K562 (cell line): ENCODE measurements around the gene WNT7B. TPM values are rescaled to one million over a fixed set of nuclear protein-coding genes. Genes with fewer than 3 reads are reported as not detected.

Experiments used
- ATAC-seq: fragments of 200-7000 bp; cut with Tn5 transposase; 3 replicates; pipeline ENCODE4 v1.9.1; 2020; ENCODE audit warnings: moderate library complexity
- BruUV-seq: library from RNA; stranded (reverse); fragments of 400-500 nt; replicated peaks from 2 replicates; lab custom pipeline; 2021; lab: Mats Ljungman, UMichigan
- CTCF ChIA-PET: fragments of 300-600 bp; formaldehyde crosslinking; extraction: SDS; loops from one replicate; lab custom pipeline; 2021; ENCODE audit warnings: low intra/inter-chr PET ratio; lab: Yijun Ruan, JAX
- POLR2A ChIA-PET: fragments of 300-600, 350-650 bp; sonication (Branson Sonifier 250); formaldehyde crosslinking; extraction: SDS; loops from one replicate; lab custom pipeline; 2021; ENCODE audit warnings: antibody characterized with exemption, inconsistent platforms; lab: Yijun Ruan, JAX
- DNase-seq, 4 experiments: peaks; one replicate each; pipeline versions ENCODE4 v3.0.0 to v3.0.0-alpha.2; 2011 to 2018; ENCODE audit warnings: low spot score in 3 of 4, mixed read lengths in 3 of 4; ENCODE audit errors: extremely low read depth in 1 of 4
- FAIRE-seq: peaks from 2 replicates; lab custom pipeline; 2011; peaks lifted over from hg19 to GRCh38; lab: Jason Lieb, UNC
- H2AFZ ChIP-seq: 2 replicates; pipeline ENCODE4 v1.6.0; 2011; ENCODE audit warnings: low read depth, low read length, control low read depth, inconsistent platforms
- H3K27ac ChIP-seq: fragments of 200-600 bp; 3 replicates; pipeline ENCODE4 v1.8.0; 2011; ENCODE audit warnings: low read depth, mild to moderate bottlenecking, control low read depth, inconsistent platforms, low read length, moderate library complexity, mixed read lengths; ENCODE audit errors: extremely low read depth
- H3K27me3 ChIP-seq, 2 experiments: fragments of 300-600 bp in 1 of 2; 2 replicates in 1 of 2; 3 replicates in 1 of 2; pipeline versions ENCODE4 v1.6.0 to v1.8.0; 2011; ENCODE audit warnings: inconsistent platforms in 2 of 2, low read length in 2 of 2, mild to moderate bottlenecking in 1 of 2, mixed read lengths in 1 of 2, moderate library complexity in 1 of 2; ENCODE audit not compliant: control insufficient read depth in 2 of 2, insufficient read depth in 2 of 2
- H3K36me3 ChIP-seq: fragments of 300-600 bp; 3 replicates; pipeline ENCODE4 v1.8.0; 2011; ENCODE audit warnings: mild to moderate bottlenecking, low read length, inconsistent platforms; ENCODE audit not compliant: control insufficient read depth, insufficient read depth
- H3K4me1 ChIP-seq, 2 experiments: fragments of 200-600 bp in 1 of 2; replicated peaks in 1 of 2; 2 replicates in 1 of 2; 3 replicates in 1 of 2; pipeline versions ENCODE4 v1.5.1 to v1.8.0; 2011; ENCODE audit warnings: inconsistent platforms in 2 of 2, low read length in 2 of 2, mild to moderate bottlenecking in 1 of 2, mixed read lengths in 1 of 2, moderate library complexity in 1 of 2; ENCODE audit not compliant: control insufficient read depth in 2 of 2, insufficient read depth in 2 of 2
- H3K4me2 ChIP-seq: 2 replicates; pipeline ENCODE4 v1.6.1; 2011; ENCODE audit warnings: low read length, control low read depth, inconsistent platforms, mixed read lengths; ENCODE audit not compliant: insufficient read depth
- H3K4me3 ChIP-seq: fragments of 200-600 bp; sonication (generic), shearing (Covaris generic); 2 replicates; pipeline ENCODE4 v1.5.1; 2016; ENCODE audit warnings: control low read depth, inconsistent platforms
- H3K79me2 ChIP-seq: fragments of 200-600 bp; 3 replicates; pipeline ENCODE4 v1.8.0; 2011; ENCODE audit warnings: low read length, inconsistent platforms; ENCODE audit not compliant: control insufficient read depth, insufficient read depth
- H3K9ac ChIP-seq, 2 experiments: 2 replicates each; pipeline versions ENCODE4 v1.6.0 to v1.6.1; 2011; ENCODE audit warnings: low read depth in 2 of 2, low read length in 2 of 2, control low read depth in 1 of 2, inconsistent platforms in 1 of 2, mild to moderate bottlenecking in 1 of 2, mixed read lengths in 1 of 2; ENCODE audit not compliant: insufficient read depth in 1 of 2
- H3K9me1 ChIP-seq: one replicate; pipeline ENCODE4 v1.6.0; 2011; ENCODE audit warnings: inconsistent platforms, mild to moderate bottlenecking, low read length, moderate library complexity; ENCODE audit not compliant: control insufficient read depth, insufficient read depth
- H3K9me3 ChIP-seq: replicated peaks from 2 replicates; pipeline ENCODE4 v1.5.1; 2011; ENCODE audit warnings: low read depth, low read length, inconsistent platforms; ENCODE audit not compliant: control insufficient read depth, insufficient read depth
- H4K20me1 ChIP-seq: replicated peaks from 2 replicates; pipeline ENCODE4 v1.6.1; 2011; ENCODE audit warnings: low read length, inconsistent platforms, mixed read lengths; ENCODE audit not compliant: control insufficient read depth, insufficient read depth
- CBFA2T2 ChIP-seq: fragments of 450-650 bp; conservative IDR thresholded peaks from 2 replicates; pipeline ENCODE4 v1.6.1; 2017; ENCODE audit warnings: mild to moderate bottlenecking
- MITF ChIP-seq: IDR thresholded peaks from 2 replicates; pipeline ENCODE4 v1.6.1; 2014; ENCODE audit warnings: antibody characterized with exemption
- PBX2 ChIP-seq, 2 experiments: IDR thresholded peaks in 1 of 2; conservative IDR thresholded peaks in 1 of 2; 2 replicates each; pipeline ENCODE4 v1.6.1; 2016; ENCODE audit warnings: low read depth in 2 of 2, mild to moderate bottlenecking in 1 of 2, missing compliant biosample characterization in 1 of 2, missing genetic modification characterization in 1 of 2, moderate library complexity in 1 of 2
- RAD51 ChIP-seq: fragments of 450-650 bp; IDR thresholded peaks from 2 replicates; pipeline ENCODE4 v1.7.1; 2016; ENCODE audit warnings: low read depth, mild to moderate bottlenecking, borderline replicate concordance
- TFE3 ChIP-seq: fragments of 450-650 bp; formaldehyde crosslinking; IDR thresholded peaks from 2 replicates; pipeline ENCODE4 v1.4.0; 2020; ENCODE audit warnings: mild to moderate bottlenecking, mixed read lengths
- TOE1 ChIP-seq, 2 experiments: fragments of 450-650 bp in 1 of 2; sonication (generic) in 1 of 2; formaldehyde crosslinking in 1 of 2; IDR thresholded peaks; 2 replicates each; pipeline versions ENCODE4 v1.7.1 to v1.8.0; 2016 to 2022; ENCODE audit warnings: borderline replicate concordance in 2 of 2, mild to moderate bottlenecking in 2 of 2, antibody characterized with exemption in 1 of 2, inconsistent platforms in 1 of 2, low read depth in 1 of 2, missing genetic modification reagents in 1 of 2, moderate library complexity in 1 of 2
- USF1 ChIP-seq: sonication (generic); formaldehyde crosslinking; IDR thresholded peaks from 2 replicates; pipeline ENCODE4 v1.9.0; 2022; ENCODE audit warnings: mild to moderate bottlenecking, missing genetic modification reagents
- USF2 ChIP-seq: sonication (generic); formaldehyde crosslinking; IDR thresholded peaks from 2 replicates; pipeline ENCODE4 v1.5.0; 2020; ENCODE audit warnings: missing genetic modification reagents
- YBX1 ChIP-seq: fragments of 450-650 bp; IDR thresholded peaks from 2 replicates; pipeline ENCODE4 v1.7.1; 2016; ENCODE audit warnings: mild to moderate bottlenecking
- WGBS: fragments of 100-300 bp; shearing (Covaris generic); methylation state at CpG from one replicate; pipeline ENCODE4 v1.1.6; 2016; ENCODE audit warnings: low coverage, mixed read lengths; ENCODE audit not compliant: insufficient coverage; ENCODE audit errors: missing lambda C conversion rate; 5-methylcytosine and 5-hydroxymethylcytosine counted together
- in situ Hi-C: fragments of 300-500 bp; cut with MboI; formaldehyde crosslinking; loops from 4 replicates; pipeline ENCODE4 v1.15.0; 2018; ENCODE audit warnings: inconsistent platforms, mixed read lengths
- intact Hi-C: fragments of 100-400 bp; cut with micrococcal nuclease; formaldehyde crosslinking; loops from 2 replicates; pipeline ENCODE4 v1.14.2; 2022
- polyA plus RNA-seq, 8 experiments: library from polyadenylated mRNA; depleted of rRNA in 4 of 8; stranded (reverse) in 5 of 8; unstranded in 3 of 8; fragments of >200 nt; fragmentation: Nextera tagmentation in 2 of 8; fragmentation: Illumina TruSeq in 1 of 8; extraction: Ambion mirVana in 2 of 8; extraction: Trizol in 1 of 8; gene quantifications; 2 replicates each; pipeline versions ENCODE4 v1.2.1 to v1.2.3, GENCODE V29; 2011 to 2014; ENCODE audit warnings: inconsistent platforms in 1 of 8, missing spikeins in 1 of 8
- total RNA-seq, 7 experiments: library from RNA; depleted of rRNA in 6 of 7; stranded (reverse); fragments of >200 nt in 6 of 7; fragmentation: Illumina TruSeq in 2 of 7; extraction: Trizol in 2 of 7; gene quantifications; 2 replicates each; pipeline versions ENCODE4 v1.2.1 to v1.2.3, GENCODE V29; 2011 to 2021; ENCODE audit warnings: low replicate concordance in 1 of 7

The WNT7B gene
- total and polyA plus RNA-seq, 9 of the 15 experiments (the other 6 are each of a cell fraction or from before 2014, with no cell fraction given) = not detected

GRCh38 chr22:45886540-45886939 is 90.4 kb downstream of the WNT7B start (continued):
- no peak for TF ChIP-seq YBX1
- TF ChIP-seq, all 486 proteins: peak for 5

- Histone ChIP-seq H3K36me3 (no peaks in the 10 kb centered on the region), H3K9me1 (no peaks in the 10 kb centered on the region), H4K20me1 (peaks cover 6% of the 10 kb centered on the region), H2AFZ (no peak overlapping the region), H3K79me2 (no peaks in the 10 kb centered on the region), H3K4me3 (no peak overlapping the region), H3K27ac (no peak overlapping the region), H3K9me3 (no peaks in the 10 kb centered on the region), H3K9ac (no peak overlapping the region), H3K4me1 (peaks cover 0 to 24% of the 10 kb centered on the region in 2 experiments; a peak in 2 of 5 replicates), H3K27me3 (peaks cover 4 to 58% of the 10 kb centered on the region in 2 experiments), H3K4me2 (no peak overlapping the region)
- intact Hi-C loops = no loop called here
- 0% methylated on average over 9 of the region's 21 CpGs for WGBS
- TF ChIP-seq RAD51 (peak; percentile 69; the same call in 1 of the 2 replicates), TFE3 (CRISPR knock-in tag) (peak; percentile 82), TOE1 (IDR thresholded peaks at IDR 0.05; ENCODE audit: borderline replicate concordance) (peak; percentile 56; the same call in 1 of the 2 replicates), TOE1 (CRISPR knock-in tag; IDR thresholded peaks at IDR 0.05; ENCODE audit: borderline replicate concordance, low read depth) (no peak), PBX2 (CRISPR knock-in tag; IDR thresholded peaks at IDR 0.05; ENCODE audit: low read depth) (no peak), PBX2 (tag; conservative IDR thresholded peaks at IDR 0.05; ENCODE audit: low read depth) (no peak), USF2 (peak; percentile 64), USF1 (peak; percentile 56; the same call in 1 of the 2 replicates), MITF (no peak), CBFA2T2 (0 out of 2 replicates have a peak, but pooled peaks have one; percentile 23)
- FAIRE-seq (no peak), ATAC-seq (no peak), DNase-seq (no peak)
- CTCF ChIA-PET = no interaction called here
- POLR2A ChIA-PET = no interaction called here
- BruUV-seq = no TSS peak
- in situ Hi-C loops = no loop called here
Measured at GRCh38 chr22:45885941-45886395, 91.0 kb downstream of the WNT7B start.
